ENCODE measurements around the gene GMCL2.
A peak's percentile ranks its signal among the peaks of the same experiment; 100 is the strongest.
"Not testable (repeated sequence)": the region's sequence is repeated elsewhere in the genome, so short reads cannot be mapped to it uniquely, and the experiment has no call there.

The GMCL2 gene, protein sequence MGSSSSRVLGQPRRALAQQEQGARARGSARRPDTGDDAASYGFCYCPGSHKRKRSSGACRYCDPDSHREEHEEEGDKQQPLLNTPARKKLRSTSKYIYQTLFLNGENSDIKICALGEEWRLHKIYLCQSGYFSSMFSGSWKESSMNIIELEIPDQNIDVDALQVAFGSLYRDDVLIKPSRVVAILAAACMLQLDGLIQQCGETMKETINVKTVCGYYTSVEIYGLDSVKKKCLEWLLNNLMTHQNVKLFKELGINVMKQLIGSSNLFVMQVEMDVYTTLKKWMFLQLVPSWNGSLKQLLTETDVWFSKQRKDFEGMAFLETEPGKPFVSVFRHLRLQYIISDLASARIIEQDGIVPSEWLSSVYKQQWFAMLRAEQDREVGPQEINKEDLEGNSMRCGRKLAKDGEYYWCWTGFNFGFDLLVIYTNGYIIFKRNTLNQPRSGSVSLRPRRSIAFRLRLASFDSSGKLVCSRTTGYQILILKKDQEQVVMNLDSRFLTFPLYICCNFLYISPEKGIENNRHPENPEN

DNA sequence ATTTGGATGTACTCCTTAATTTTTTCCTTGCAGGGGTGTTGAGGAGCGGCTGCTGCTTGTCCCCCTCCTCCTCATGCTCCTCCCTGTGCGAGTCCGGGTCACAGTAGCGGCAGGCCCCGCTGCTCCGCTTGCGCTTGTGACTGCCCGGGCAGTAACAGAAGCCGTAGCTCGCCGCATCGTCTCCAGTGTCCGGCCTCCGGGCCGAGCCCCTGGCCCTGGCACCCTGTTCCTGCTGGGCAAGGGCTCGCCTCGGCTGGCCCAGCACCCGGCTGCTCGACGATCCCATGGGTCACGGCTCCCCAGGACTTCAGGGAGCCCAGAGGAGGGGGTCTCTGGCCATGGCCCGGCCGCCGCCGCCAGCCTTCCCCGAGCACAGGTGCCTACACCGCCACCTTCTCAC lies at the start of gene GMCL2:
GMCL2 (minus strand) TSS at position 358 of the 400 bp plus-strand sequence; CDS start at position 286, 72 bp downstream.
- no peak for DNase-seq (ENCODE audit: low read depth in 3 of 3)

DNA sequence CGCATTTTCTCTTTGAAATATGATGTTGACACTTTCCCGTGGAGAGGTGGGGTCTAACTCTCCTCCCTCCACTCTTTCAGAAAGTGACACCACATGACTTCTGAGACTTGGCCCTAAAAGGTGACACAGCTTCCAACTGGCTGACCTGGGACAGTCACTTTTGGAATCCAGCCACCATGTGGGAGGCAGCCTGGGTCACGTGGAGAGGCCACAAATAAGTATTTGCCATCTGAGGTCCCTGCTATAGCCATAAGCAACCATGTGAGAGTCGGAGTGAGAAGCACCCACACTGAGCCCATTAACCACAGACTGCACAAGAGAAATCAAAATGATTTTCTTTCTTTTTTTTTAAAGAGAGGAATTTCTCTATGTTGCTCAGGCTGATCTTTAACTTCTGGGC lies 49.5 kb upstream of the GMCL2 start:
- no peak for DNase-seq (ENCODE audit: low read depth in 3 of 3)

DNA sequence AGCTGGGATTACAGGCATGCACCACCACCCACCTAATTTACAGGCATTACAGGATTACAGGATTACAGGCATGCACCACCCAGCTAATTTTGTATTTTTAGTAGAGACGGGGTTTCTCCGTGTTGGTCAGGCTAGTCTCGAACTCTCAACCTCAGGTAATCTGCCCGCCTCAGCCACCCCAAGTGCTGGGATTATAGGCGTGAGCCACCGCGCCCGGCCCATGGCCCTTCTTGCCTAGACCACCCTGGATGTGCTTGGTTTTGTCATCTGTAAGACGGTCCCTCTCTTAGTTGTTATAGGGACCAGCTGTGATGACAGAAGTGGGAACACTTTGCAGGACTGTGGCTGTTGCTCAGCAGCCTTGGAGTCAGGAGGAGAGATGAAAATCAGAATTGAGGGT lies 49.0 kb upstream of the GMCL2 start:
- no peak for DNase-seq (ENCODE audit: low read depth in 3 of 3)

DNA sequence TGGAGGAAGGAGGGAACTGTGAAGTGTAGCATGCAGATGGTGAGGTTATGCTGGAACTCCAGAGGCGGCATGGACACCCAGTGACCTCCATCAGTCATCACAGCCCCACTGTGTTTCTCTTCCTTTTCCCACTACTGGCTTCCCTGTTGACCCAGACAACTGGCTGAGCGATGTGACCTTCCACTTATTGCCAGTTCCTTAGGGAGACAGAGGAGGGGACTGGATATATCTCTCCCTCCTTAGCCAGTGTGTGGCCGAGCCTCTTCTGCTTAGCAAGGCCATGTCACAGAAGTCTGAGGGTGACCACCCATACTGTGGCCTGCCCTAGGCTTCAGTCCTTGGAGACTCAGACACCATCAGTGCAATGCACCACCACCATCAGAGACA lies 48.4 kb upstream of the GMCL2 start:
- no peak for DNase-seq (ENCODE audit: low read depth in 3 of 3)

DNA sequence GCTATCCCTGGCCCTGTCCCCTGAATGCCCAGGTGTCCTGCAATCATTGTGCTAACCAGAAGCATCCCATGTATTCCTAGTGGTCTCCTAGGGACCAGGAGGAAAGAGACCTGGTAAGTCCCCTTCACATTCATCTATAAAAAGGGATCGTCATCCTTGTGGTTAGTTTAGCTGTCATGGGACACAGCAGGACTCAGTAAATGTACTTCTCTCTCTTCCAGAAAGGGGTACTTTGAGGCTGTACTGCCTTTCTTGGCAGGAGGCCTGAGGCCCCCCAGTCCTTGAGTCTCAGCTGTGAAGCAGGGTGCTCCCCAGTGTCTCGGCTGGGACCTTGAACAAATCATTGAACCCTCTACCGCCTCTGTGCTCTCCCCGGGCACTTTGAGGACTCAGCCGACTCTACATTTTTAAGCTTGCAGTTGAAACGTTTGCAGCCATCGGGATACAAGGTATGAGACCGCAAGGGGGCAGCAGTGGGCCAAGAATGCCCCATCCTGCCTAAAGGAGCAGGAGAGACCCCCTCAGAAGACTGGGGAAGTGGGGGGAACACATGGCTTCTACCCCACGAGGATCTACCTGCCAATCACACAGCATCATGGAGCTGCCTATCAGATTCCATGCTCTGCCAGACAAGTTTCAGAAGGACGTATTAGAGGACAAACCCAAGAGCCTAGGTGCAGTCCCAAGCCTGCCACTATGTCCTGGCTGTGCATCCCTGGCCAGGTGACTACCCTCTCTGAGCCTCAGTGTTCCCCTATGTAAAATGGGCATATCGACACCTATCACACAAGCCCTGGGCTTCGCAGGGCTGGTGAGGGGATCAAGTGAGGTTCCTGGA lies 47.8 kb upstream of the GMCL2 start:
- DNase-seq (ENCODE audit: low read depth in 3 of 3) = peak; percentile 50 to 63 (median 51)

DNA sequence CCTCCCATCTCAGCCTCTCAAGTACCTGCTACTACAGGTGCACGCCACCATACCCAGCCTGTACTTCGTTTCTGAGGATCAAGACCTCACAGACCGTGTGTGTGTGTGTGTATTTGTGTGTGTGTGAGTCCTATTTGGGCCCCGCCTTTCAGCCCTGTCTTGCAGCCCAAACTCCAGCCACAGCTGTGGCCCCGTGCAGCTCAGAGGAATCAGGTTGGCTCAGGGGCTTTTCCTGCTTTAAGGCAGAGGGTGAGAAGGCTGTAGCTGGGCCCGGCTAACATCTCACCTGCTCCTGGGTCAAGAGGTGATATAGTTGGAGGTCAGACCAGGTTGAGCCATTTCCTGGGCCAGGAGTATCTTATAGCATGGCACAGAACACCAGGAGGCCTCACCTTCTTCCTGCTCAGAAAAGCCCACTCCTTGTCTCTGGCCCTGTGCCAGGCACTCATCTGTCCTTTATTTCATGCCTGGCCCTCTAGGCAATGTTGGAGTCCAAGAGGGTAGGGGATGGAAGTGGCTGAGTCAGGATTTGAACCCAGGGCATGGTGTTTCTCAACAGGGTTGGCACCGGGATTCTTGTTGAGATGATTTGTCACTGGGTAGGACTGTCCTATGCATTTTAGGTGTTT lies 47.1 kb upstream of the GMCL2 start:
- DNase-seq (ENCODE audit: low read depth in 3 of 3) = no peak

DNA sequence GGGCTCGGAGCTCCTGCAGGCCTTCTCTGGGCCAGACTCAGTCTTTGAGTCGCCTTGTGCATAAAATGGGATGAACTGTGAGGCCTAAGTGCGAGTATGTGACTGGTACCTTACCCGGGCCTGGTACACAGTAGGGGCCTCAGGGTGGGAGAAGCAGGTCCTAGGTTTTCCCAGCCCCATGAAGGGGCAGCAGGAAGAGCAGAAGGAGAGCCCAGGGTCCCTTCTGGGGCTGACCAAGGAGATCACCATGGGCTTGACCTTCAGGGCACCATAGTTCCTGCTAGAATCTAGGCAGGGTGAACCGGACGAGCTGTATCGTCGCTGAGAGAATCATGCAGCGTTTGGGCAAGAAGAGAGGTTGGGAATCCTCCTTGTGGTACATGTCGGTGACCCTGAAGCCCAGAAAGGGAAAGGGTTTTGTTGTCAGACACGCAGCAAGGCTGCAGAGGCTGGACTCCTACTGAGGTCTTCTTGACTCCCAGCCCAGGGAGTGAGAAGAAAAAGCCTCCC lies 45.8 kb upstream of the GMCL2 start:
- DNase-seq (ENCODE audit: low read depth in 3 of 3) = no peak

DNA sequence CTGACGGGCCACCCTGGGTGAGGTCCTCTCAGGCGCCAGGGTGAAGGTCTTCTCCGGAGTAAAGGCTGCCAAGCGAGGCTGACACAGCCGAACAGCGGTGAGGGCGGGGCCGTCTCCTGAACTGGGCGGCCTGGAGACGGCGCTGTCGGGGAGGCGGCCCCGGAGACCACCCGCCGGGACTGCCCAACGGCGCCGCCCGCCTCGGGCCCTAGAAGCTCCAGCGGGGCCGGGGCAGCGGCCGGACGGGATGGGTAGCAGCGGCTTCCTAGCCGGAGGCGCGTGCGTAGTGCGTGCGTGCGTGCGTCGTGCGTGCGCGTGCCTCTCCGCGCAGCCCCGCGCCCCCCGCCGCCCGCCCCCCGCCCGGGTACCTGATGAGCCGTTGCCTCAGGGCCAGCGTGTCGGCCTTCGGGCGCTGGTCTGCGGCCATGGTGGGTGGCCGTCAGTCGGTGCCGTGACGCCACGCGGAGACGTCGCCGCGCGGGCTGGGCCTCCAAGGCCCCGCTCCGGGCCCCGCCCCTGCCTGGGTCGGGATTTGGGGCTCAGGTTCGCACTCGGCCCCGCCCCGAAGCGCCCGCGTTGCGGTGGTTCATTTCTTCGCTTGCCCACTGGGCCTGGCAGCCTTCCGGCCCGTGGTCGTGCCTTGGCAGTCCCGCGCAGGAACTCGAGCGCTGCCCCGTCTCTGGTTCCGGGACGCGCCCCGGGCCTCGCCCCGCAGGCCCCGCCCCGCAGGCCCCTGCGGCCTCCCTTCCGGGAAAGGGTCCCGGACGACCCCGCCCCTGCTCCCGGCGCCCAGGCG lies 45.2 kb upstream of the GMCL2 start, which contains the start of gene PHYKPL:
PHYKPL (minus strand) TSS at position 679 of the 796 bp plus-strand sequence; CDS start at position 427, 252 bp downstream.
- DNase-seq (ENCODE audit: low read depth in 3 of 3) = peak; percentile 44 to 67 (median 51)

DNA sequence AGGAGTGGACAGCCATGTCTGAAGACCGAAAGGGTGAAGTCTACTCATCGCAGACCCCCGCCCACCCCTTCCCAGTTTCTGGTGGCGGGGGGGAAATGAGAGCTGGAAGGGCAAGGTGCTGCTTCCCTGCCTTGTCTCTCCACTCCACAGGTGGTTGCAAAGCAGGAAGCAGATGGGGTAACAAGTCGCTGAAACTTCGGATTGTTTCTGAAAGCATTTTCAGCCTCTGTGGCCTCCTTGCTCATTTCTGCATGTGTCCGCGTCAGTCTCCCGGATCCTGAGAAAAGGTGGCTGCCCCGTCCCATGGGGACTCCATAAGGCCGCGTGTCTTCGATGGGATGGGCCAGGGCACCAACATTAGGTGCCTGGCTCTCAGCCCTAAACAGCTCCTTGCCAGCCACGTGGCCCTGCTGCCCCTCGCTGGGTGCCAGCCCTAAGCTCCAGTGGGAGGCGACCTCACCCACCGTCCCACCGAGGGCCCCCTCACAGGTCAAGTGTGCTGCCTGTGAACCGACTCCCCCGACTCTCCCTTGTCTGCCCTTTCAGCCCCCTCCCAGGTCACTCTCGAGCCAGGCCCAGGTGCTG lies 44.5 kb upstream of the GMCL2 start:
- no peak for DNase-seq (ENCODE audit: low read depth in 3 of 3)

DNA sequence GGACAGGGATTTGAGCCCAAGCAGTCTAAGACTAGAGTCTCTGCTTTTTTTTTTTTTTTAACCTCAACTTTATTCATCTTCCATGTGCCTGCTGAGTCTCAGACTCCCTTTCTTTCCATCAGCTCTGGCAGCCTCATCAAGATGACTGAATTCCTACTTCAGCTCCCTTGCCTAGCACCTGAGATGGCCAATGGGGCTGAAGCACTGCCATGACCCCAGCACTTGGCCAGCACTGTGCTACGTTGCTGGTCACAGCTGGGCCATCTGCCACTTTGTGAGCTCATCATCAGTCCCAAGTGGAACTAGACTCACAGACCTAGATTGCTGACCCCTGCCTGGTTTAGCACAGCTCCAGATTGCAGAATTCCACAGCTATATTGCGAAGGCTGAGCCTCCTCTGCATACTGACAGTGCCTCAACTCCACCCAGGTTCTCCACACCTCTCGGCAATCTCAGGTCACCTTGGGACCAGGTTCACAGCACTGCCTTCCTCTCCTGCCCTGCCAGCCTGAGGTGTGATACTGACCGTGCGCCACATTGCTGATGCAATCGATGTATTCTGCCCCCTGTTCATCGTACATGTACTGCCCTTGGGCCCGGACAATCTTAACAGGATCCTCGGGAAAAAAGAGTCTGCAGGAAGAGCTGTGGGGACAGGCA lies 43.8 kb upstream of the GMCL2 start:
- no peak for DNase-seq (ENCODE audit: low read depth in 3 of 3)

DNA sequence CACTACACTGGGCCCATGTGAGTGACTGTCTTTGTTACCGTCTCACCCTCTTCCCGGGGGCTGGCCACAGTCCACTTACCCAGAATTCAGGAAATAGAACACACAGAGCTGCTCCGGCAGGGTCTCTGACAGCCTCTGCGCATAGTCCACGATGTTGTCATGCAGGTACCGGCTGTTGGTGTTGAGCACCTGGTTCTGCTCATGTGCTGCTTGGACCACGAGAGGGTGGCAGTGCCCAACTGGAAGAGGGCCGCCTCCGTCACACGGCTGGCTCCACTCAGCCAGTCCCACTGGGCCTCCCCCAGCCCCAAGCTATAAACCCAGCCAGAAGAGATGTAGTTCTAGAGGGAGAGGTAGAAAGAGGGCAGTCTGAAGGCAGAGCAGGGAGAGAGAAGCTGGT lies 42.7 kb upstream of the GMCL2 start:
- no peak for DNase-seq (ENCODE audit: low read depth in 3 of 3)

DNA sequence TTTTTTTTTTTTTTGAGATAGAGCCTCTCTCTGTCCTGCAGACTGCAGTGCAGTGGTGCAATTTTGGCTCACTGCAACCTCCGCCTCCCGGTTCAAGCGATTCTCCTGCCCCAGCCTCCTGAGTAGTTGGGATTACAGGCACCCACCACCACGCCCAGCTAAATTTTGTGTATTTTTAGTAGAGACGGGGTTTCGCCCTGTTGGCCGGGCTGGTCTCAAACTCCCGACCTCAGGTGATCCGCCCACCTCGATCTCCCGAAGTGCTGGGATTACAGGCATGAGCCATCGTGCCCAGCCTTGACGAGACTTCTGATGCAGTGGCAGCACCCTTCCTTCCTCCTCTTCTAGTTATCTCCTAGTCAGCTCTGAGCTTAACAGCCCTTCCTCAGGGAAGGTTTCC lies 41.9 kb upstream of the GMCL2 start:
- not testable (repeated sequence) for DNase-seq (ENCODE audit: low read depth in 3 of 3)

DNA sequence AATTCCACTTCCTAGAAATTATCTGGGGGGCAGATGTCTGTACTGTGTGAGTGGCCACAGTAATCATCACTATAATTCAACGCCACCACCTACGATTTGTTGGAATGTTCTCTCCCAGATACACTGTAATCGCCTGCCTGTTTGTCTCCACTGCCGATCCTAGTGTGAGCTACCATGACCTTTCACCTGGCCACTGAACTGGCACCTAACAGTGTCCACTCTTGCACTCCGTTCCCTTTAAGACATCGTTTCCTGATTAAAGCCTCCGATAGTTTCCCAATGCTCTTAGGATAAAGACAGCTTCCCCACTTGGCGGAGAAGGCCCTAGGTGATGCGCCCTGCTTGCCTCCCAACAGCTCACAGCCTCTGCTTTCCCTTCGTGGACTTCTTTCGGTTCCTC lies 41.4 kb upstream of the GMCL2 start:
- no peak for DNase-seq (ENCODE audit: low read depth in 3 of 3)

DNA sequence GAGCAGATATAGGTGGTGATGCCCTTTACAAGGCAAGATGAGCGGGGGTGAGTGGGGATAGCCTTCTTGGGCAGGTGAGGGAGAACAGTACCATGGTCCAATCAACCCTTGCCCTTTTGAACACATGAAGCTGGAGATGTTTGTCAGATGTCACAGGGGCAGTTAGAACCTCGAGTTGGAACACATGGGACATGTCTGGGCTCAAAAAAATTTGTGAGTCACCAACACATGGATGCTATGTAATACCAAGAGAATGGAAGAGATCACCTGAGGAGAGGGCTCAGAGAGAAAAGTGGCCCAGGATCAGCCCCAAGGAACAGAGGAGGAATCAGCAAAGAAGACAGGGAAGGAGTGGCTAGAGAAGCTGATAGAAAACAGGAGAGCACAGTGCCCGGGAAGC lies 40.8 kb upstream of the GMCL2 start:
- no peak for DNase-seq (ENCODE audit: low read depth in 3 of 3)

DNA sequence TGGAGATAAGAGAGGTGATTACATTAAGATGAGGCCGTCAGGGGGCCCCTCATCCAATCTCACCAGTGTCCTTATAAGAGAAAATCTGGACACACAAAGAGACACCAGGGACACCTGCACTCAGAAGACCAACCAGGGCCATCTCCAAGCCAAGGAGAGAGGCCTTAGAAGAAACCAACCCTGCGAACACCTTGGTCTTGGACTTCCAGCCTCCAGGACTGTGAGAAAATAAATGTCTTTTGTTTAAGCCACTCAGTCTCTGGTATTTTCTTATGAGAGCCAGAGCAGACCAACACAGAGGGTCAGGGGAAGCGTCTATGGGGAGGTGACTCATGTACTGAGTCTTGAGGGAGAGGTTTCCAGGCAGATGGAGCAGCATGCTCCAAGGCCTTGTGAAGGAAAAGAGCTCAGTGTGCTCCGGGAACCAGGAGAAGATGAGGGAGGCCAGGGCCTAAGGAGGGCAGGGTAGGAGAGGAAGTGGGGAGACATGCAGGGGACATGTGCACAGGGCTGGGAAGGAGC lies 40.0 kb upstream of the GMCL2 start:
- DNase-seq (ENCODE audit: low read depth in 3 of 3) = no peak

DNA sequence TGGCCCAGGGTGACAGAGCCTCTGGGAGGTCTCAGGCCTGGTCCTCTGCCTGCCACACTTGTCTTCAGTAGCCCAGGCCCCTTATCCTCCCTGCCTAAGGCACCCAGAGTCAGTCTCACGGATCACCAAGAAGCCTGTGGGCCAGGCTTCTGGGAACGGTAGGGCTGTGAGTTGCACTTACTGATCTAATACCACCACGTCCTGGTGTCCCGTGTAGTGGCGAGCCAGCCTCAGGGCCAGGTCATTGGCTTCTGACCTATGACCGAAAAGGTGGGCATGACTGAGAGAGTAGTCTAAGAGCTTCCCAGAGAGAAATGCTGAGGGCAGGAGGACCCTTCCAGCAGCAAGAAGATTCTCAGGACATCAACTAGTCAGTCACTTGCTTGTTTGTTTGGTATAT lies 38.0 kb upstream of the GMCL2 start:
- DNase-seq (ENCODE audit: low read depth in 3 of 3) = no peak

DNA sequence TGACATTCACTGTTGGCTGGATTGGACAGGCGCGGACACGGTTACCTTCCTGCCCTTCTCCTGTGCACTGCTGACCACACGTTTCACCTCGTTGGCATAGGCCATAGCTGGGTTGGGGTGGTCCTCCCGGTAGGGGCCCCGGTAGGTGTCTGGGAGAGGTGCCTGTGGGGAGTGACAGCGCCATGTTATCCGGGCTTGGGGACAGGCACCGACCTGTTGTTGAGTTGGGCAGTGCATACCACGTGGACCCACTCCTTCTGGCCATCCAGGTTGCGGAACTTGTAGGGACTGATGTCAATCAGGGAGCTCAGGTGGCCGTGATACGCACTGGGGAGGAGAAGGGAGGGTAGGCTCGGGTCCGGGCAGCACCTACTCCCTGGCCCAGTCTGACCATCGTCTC lies 37.2 kb upstream of the GMCL2 start:
- DNase-seq (ENCODE audit: low read depth in 3 of 3) = no peak

DNA sequence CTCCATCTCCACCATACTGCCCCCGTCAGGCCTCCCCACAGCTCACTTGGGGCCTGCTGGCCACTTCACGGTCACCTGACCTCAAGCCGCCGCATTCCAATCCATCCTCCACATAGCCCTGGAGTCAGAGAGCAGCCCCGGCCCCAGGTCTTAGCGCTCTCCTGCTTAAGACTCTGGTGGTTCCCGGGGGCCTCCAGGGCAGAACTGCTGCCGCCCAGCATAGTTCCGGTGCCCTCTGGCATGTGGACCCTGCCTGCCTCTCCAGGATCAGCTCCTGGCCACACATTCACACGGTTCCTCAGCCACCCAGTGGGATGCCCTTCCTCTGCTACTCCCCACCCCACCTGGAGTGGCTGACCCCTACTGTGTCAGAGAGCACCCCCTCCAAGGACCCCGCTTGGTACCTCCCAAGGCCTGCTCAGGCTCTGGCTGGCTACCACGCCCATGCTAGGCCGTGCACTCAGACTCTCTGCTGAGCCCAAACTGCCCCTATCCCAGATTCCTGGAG lies 36.7 kb upstream of the GMCL2 start:
- no peak for DNase-seq (ENCODE audit: low read depth in 3 of 3)

DNA sequence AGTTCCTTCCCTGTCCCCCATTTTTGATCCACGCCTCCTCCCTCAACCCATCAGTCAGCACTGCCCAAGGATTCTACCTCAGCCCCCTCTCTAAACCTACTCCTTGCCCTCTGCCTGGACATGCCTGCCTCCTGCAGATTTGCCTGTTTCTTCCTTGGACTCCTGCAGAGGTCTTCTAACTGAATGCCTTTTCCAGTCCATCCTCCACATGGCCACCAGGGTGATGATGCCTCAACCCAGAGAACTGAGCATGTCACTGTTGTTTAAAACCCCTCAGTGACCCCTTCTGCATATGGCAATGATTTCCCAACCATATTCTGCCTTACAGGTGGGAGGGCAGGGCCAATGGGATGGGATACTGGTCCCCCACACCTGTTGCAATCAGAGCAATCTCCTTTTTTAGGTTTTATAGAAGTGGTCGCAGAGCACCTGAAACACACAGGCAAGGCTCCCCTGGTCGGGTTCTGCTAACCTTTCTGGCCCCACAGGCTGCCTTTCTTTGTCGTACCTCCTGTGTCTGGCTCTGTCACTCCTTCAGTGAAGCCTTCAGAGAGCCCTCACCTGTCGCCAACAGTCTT lies 36.1 kb upstream of the GMCL2 start:
- no peak for DNase-seq (ENCODE audit: low read depth in 3 of 3)

All from stimulated activated CD4-positive, alpha-beta T cell treated with anti-CD3 and anti-CD28 coated beads, TNF-alpha, amount 100 ng/mL, for 4 hours (primary cell).